SK-N-MC (cell line): ENCODE results near the gene ZNF514.

ENCODE experiments used
- EZH2 ChIP-seq: fragments of 200-600 bp; sonication (generic); IDR thresholded peaks from one replicate; pipeline ENCODE4 v1.6.1; 2017; ENCODE audit warnings: antibody characterized with exemption
- POLR2AphosphoS5 ChIP-seq: IDR thresholded peaks from 2 replicates; pipeline ENCODE4 v1.6.1; 2012; ENCODE audit warnings: mild to moderate bottlenecking, low read depth, low read length, borderline replicate concordance

DNA sequence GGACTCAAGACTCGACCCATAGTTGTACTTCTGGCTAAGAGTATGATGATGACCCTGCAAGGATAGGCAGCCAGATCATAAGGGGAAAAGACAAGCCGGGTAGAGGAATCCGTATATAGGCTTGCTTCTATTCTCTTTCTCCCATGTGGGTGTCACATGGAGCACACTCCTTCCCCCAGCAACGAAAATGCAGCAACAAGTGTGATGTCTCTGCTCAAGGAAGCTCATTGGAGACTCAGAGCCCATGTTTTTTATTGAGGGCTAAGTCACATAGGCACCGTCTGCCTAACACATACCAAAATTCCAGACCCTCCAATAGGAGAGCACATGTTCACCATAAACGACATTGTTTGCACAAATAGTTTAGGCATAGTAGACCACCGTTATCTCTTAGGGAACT lies 12.3 kb upstream of the ZNF514 start:
- TF ChIP-seq POLR2AphosphoS5 (no peak), EZH2 (no peak)
